ENCODE data around the gene LMNTD2.

LMNTD2 gene

GRCh38 chr11:530960-531831 is 29.3 kb downstream of the LMNTD2 start:
- H3K79me2 ChIP-seq (ENCODE audit: insufficient read depth, low read length) = peaks cover 12% of the 10 kb centered on the region
- H3F3A ChIP-seq (ENCODE audit: insufficient read depth) = peaks cover 3% of the 10 kb centered on the region
- no peaks in the 10 kb centered on the region for H4K20me1 ChIP-seq (ENCODE audit: low read depth, low read length)
- H3K9ac ChIP-seq (ENCODE audit: low read length) = no peak overlapping the region
- no peaks in the 10 kb centered on the region for H3K9me3 ChIP-seq (ENCODE audit: insufficient read depth, low read length)
- H3K4me3 ChIP-seq (ENCODE audit: insufficient read depth, low read length, poor library complexity, severe bottlenecking) = no peak overlapping the region
- H3K27ac ChIP-seq (ENCODE audit: low read depth, low read length) = no peak overlapping the region
- no peaks in the 10 kb centered on the region for H3K36me3 ChIP-seq (ENCODE audit: low read length)
- no peak overlapping the region for H3K4me2 ChIP-seq (ENCODE audit: low read depth, low read length, poor library complexity, severe bottlenecking)
- TF ChIP-seq EZH2phosphoT487 (conservative IDR thresholded peaks at IDR 0.05; ENCODE audit: low read length) (no peak), CTCF (IDR thresholded peaks at IDR 0.05; ENCODE audit: insufficient read depth, low read length, poor library complexity, severe bottlenecking) (no peak)
- H2AFZ ChIP-seq (ENCODE audit: low read depth, low read length, severe bottlenecking) = no peak overlapping the region
- H3K27me3 ChIP-seq (ENCODE audit: low read length) = no peaks in the 10 kb centered on the region
- no peaks in the 10 kb centered on the region for H3K9me2 ChIP-seq (replicated peaks; ENCODE audit: insufficient read depth, low read length)

- Histone ChIP-seq H3K9me3 (ENCODE audit: insufficient read depth, low read length) (no peaks in the 10 kb centered on the region), H3K4me2 (ENCODE audit: low read depth, low read length, poor library complexity, severe bottlenecking) (no peak overlapping the region), H3F3A (ENCODE audit: insufficient read depth) (no peaks in the 10 kb centered on the region), H4K20me1 (ENCODE audit: low read depth, low read length) (no peaks in the 10 kb centered on the region), H3K9ac (ENCODE audit: low read length) (no peak overlapping the region), H3K4me3 (ENCODE audit: insufficient read depth, low read length, poor library complexity, severe bottlenecking) (no peak overlapping the region), H2AFZ (ENCODE audit: low read depth, low read length, severe bottlenecking) (no peak overlapping the region), H3K9me2 (replicated peaks; ENCODE audit: insufficient read depth, low read length) (no peaks in the 10 kb centered on the region), H3K79me2 (ENCODE audit: insufficient read depth, low read length) (peaks cover 11% of the 10 kb centered on the region), H3K27me3 (ENCODE audit: low read length) (no peaks in the 10 kb centered on the region), H3K27ac (ENCODE audit: low read depth, low read length) (no peak overlapping the region), H3K36me3 (ENCODE audit: low read length) (no peaks in the 10 kb centered on the region)
- TF ChIP-seq CTCF (IDR thresholded peaks at IDR 0.05; ENCODE audit: insufficient read depth, low read length, poor library complexity, severe bottlenecking) (no peak), EZH2phosphoT487 (conservative IDR thresholded peaks at IDR 0.05; ENCODE audit: low read length) (no peak)
These were observed 30.7 kb downstream of the LMNTD2 start for GRCh38 chr11:529728-530411.

- H3F3A ChIP-seq (ENCODE audit: insufficient read depth) = no peaks in the 10 kb centered on the region
- H3K27ac ChIP-seq (ENCODE audit: low read depth, low read length) = no peak overlapping the region
- H3K27me3 ChIP-seq (ENCODE audit: low read length) = no peaks in the 10 kb centered on the region
- no peaks in the 10 kb centered on the region for H3K36me3 ChIP-seq (ENCODE audit: low read length)
- no peak overlapping the region for H3K4me2 ChIP-seq (ENCODE audit: low read depth, low read length, poor library complexity, severe bottlenecking)
- TF ChIP-seq EZH2phosphoT487 (conservative IDR thresholded peaks at IDR 0.05; ENCODE audit: low read length) = no peak
- TF ChIP-seq CTCF (IDR thresholded peaks at IDR 0.05; ENCODE audit: insufficient read depth, low read length, poor library complexity, severe bottlenecking) = no peak
- H4K20me1 ChIP-seq (ENCODE audit: low read depth, low read length) = no peaks in the 10 kb centered on the region
- peaks cover 3% of the 10 kb centered on the region; the same call in 1 of the 2 replicates for H3K79me2 ChIP-seq (ENCODE audit: insufficient read depth, low read length)
- H3K9ac ChIP-seq (ENCODE audit: low read length) = no peak overlapping the region
- no peaks in the 10 kb centered on the region for H3K9me2 ChIP-seq (replicated peaks; ENCODE audit: insufficient read depth, low read length)
- no peak overlapping the region for H3K4me3 ChIP-seq (ENCODE audit: insufficient read depth, low read length, poor library complexity, severe bottlenecking)
- no peak overlapping the region for H2AFZ ChIP-seq (ENCODE audit: low read depth, low read length, severe bottlenecking)
- H3K9me3 ChIP-seq (ENCODE audit: insufficient read depth, low read length) = no peaks in the 10 kb centered on the region
These were observed 31.5 kb downstream of the LMNTD2 start for GRCh38 chr11:528815-529727.
